NCI-H1092 (cell line): ENCODE measurements around the gene NBEAL2.
"Not testable (repeated sequence)": the region's sequence is repeated elsewhere in the genome, so short reads cannot be mapped to it uniquely, and the experiment has no call there.

Experiments used
- DNase-seq: peaks from one replicate; lab custom pipeline; 2025; lab: John Stamatoyannopoulos, UW

The NBEAL2 gene

GRCh38 chr3:47012342-47013230 lies 33.1 kb downstream of the NBEAL2 start:
- peak; percentile 8 for DNase-seq

GRCh38 chr3:47013231-47013630 lies 33.8 kb downstream of the NBEAL2 start:
- no peak for DNase-seq

GRCh38 chr3:47014036-47014435 lies 34.6 kb downstream of the NBEAL2 start:
- DNase-seq: no peak

GRCh38 chr3:47015151-47015550 lies 35.7 kb downstream of the NBEAL2 start:
- no peak for DNase-seq

GRCh38 chr3:47016086-47016933 lies 36.8 kb downstream of the NBEAL2 start:
- DNase-seq: no peak

GRCh38 chr3:47016934-47017435 lies 37.5 kb downstream of the NBEAL2 start:
- no peak for DNase-seq

GRCh38 chr3:47017504-47018268 lies 38.2 kb downstream of the NBEAL2 start:
- no peak for DNase-seq

- DNase-seq: no peak
Observed at GRCh38 chr3:47018269-47018611, 38.8 kb downstream of the NBEAL2 start.

- DNase-seq: no peak
Observed at GRCh38 chr3:47019201-47019600, 39.7 kb downstream of the NBEAL2 start.

GRCh38 chr3:47020311-47020710 lies 40.8 kb downstream of the NBEAL2 start:
- DNase-seq: no peak

- peak; percentile 46 for DNase-seq
Observed at GRCh38 chr3:47022641-47023071, 43.2 kb downstream of the NBEAL2 start.

GRCh38 chr3:47024932-47025331 lies 45.5 kb downstream of the NBEAL2 start:
- no peak for DNase-seq

GRCh38 chr3:47026432-47026831 lies 47.0 kb downstream of the NBEAL2 start:
- not testable (repeated sequence) for DNase-seq

GRCh38 chr3:47028146-47028545 lies 48.7 kb downstream of the NBEAL2 start:
- no peak for DNase-seq

GRCh38 chr3:47028667-47029066 lies 49.2 kb downstream of the NBEAL2 start:
- DNase-seq: no peak

GRCh38 chr3:47031041-47031440 lies 51.6 kb downstream of the NBEAL2 start:
- not testable (repeated sequence) for DNase-seq

- no peak for DNase-seq
Observed at GRCh38 chr3:47034868-47035489, 55.5 kb downstream of the NBEAL2 start.

GRCh38 chr3:47035645-47036044 lies 56.2 kb downstream of the NBEAL2 start:
- no peak for DNase-seq

- DNase-seq: no peak
Observed at GRCh38 chr3:47036145-47036544, 56.7 kb downstream of the NBEAL2 start.

- not testable (repeated sequence) for DNase-seq
Observed at GRCh38 chr3:47037302-47037701, 57.8 kb downstream of the NBEAL2 start.

GRCh38 chr3:47041114-47041513 lies 61.6 kb downstream of the NBEAL2 start:
- no peak for DNase-seq
